Measurements from ENCODE around the gene SPANXA1. TPM values are rescaled to one million over a fixed set of nuclear protein-coding genes. Genes with fewer than 3 reads are reported as not detected.
"Not testable (repeated sequence)": the region's sequence is repeated elsewhere in the genome, so short reads cannot be mapped to it uniquely, and the experiment has no call there.

SPANXA1 gene, protein sequence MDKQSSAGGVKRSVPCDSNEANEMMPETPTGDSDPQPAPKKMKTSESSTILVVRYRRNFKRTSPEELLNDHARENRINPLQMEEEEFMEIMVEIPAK
- polyA plus RNA-seq (2011; rRNA removed) (not detected in 2 replicates), polyA minus RNA-seq (2011; rRNA and poly(A)+ RNA removed) (not detected in 2 replicates)

DNA sequence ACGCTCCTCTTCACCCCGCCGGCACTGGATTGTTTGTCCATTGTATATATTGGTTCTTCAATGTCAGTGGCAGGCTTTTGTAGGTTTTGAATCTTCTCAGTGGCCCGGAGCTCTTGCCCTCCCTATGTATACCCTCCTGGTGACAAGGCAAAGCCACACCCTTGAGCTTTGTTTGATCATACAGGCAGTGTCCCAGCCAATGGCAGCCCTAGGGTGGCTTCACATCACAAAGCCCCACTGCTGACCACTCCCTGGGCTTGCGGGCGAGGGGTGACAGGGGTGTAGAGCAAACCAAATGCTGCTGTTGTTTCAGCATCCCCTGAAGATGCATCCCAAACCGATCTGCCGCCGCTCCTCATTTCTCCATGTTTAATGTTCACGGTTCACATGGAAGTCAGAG is at the start of gene SPANXA1:
Gene SPANXA1 (minus strand): TSS at position 101 of the 400 bp plus-strand sequence. CDS start 60 bp downstream, at position 41.
- H3K27me3 ChIP-seq (ENCODE audit: control insufficient read depth, insufficient read depth, low read length); DNase-seq (ENCODE audit: low read depth); CTCF ChIA-PET; H3K36me3 ChIP-seq (ENCODE audit: control insufficient read depth, insufficient read depth, low read length); POLR2A ChIA-PET; H3K4me3 ChIP-seq (ENCODE audit: low read depth, low read length): not testable (repeated sequence)

DNA sequence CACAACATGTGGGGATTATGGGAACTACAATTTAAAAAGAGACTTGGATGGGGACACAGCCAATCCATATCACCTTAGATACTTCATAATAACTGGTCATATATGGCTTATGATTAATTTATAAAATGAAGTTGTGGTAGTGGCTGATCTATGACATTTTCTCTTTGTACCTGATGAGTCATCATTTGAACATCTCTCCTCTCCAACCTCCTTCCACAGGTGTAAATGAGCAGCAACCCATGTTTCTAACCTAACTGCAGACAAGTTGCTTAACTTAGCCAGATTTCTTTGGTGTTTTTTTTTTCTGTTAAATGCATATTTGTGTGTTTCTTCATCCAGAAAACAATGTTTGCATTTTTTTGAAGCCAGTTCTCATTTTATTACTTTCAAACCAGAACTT is 47.6 kb upstream of the SPANXA1 start:
- Histone ChIP-seq H3K36me3 (ENCODE audit: control insufficient read depth, insufficient read depth, low read length) (no peaks in the 10 kb centered on the region), H3K4me3 (ENCODE audit: low read depth, low read length) (no peak overlapping the region), H3K27me3 (ENCODE audit: control insufficient read depth, insufficient read depth, low read length) (no peaks in the 10 kb centered on the region)
- DNase-seq (ENCODE audit: low read depth), result peak; percentile 2
- POLR2A ChIA-PET, result no interaction called here
- TF ChIP-seq, protein P1, sequence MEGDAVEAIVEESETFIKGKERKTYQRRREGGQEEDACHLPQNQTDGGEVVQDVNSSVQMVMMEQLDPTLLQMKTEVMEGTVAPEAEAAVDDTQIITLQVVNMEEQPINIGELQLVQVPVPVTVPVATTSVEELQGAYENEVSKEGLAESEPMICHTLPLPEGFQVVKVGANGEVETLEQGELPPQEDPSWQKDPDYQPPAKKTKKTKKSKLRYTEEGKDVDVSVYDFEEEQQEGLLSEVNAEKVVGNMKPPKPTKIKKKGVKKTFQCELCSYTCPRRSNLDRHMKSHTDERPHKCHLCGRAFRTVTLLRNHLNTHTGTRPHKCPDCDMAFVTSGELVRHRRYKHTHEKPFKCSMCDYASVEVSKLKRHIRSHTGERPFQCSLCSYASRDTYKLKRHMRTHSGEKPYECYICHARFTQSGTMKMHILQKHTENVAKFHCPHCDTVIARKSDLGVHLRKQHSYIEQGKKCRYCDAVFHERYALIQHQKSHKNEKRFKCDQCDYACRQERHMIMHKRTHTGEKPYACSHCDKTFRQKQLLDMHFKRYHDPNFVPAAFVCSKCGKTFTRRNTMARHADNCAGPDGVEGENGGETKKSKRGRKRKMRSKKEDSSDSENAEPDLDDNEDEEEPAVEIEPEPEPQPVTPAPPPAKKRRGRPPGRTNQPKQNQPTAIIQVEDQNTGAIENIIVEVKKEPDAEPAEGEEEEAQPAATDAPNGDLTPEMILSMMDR (IDR thresholded peaks at IDR 0.05; ENCODE audit: insufficient read depth, low read depth, low read length), result no peak
- CTCF ChIA-PET, result no interaction called here

DNA sequence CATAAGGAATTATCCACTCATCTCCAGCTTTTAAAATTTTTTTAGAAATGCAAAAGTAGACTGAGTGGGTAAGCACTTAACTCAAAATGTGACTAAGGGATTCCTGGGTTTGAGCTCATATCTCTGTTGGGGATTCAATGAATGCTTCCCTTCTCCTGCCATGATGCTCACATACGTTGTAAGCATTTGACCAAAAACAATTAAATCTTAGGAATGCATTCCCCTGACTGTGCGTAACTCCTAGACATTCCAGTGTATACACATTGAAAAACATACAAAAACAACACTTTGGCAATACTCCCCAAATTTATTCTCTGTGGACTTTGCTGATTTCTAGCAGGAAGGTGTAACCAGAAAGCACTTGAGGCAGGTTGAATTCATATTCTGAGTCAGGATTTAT is 34.8 kb upstream of the SPANXA1 start:
- TF ChIP-seq, protein P1 (IDR thresholded peaks at IDR 0.05; ENCODE audit: insufficient read depth, low read depth, low read length), result no peak

DNA sequence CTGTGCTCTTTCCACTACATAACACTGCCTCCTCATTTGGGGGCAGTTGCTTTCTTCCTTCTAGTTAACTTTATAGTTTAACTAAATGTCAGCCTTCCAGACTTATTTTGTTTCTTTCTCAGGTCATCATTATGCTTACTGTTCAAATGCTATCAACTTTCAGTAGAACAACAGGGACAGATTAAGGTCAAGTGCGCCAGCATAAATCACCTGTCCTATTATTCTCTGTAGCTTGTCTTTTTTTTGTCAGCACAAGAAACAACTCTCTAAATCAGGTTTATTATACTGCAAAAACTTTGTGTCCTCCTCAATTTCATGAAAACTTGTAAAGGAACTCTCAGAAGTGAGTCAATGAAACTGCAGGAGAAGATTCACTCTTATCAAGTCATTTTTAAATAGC is 24.6 kb upstream of the SPANXA1 start:
- DNase-seq (ENCODE audit: low read depth), result no peak
- Histone ChIP-seq H3K27me3 (ENCODE audit: control insufficient read depth, insufficient read depth, low read length) (no peaks in the 10 kb centered on the region), H3K36me3 (ENCODE audit: control insufficient read depth, insufficient read depth, low read length) (no peaks in the 10 kb centered on the region), H3K4me3 (ENCODE audit: low read depth, low read length) (no peak overlapping the region)
- TF ChIP-seq, protein P1 (IDR thresholded peaks at IDR 0.05; ENCODE audit: insufficient read depth, low read depth, low read length), result no peak
- CTCF ChIA-PET, result no interaction called here
- POLR2A ChIA-PET, result no interaction called here

More for the DNA sequence above, 34.8 kb upstream of the SPANXA1 start:
- H3K4me3 ChIP-seq (ENCODE audit: low read depth, low read length), result no peak overlapping the region
- CTCF ChIA-PET, result no interaction called here
- no peaks in the 10 kb centered on the region for H3K27me3 ChIP-seq (ENCODE audit: control insufficient read depth, insufficient read depth, low read length)
- no peak for DNase-seq (ENCODE audit: low read depth)
- POLR2A ChIA-PET, result no interaction called here
- no peaks in the 10 kb centered on the region for H3K36me3 ChIP-seq (ENCODE audit: control insufficient read depth, insufficient read depth, low read length)

DNA sequence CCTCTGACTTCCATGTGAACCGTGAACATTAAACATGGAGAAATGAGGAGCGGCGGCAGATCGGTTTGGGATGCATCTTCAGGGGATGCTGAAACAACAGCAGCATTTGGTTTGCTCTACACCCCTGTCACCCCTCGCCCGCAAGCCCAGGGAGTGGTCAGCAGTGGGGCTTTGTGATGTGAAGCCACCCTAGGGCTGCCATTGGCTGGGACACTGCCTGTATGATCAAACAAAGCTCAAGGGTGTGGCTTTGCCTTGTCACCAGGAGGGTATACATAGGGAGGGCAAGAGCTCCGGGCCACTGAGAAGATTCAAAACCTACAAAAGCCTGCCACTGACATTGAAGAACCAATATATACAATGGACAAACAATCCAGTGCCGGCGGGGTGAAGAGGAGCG is 4.9 kb upstream of the SPANXA1 start, which contains the start of gene SPANXA2:
Gene SPANXA2 (plus strand): TSS at position 301 of the 400 bp plus-strand sequence. CDS start 60 bp downstream, at position 361.
- H3K4me3 ChIP-seq (ENCODE audit: low read depth, low read length); H3K27me3 ChIP-seq (ENCODE audit: control insufficient read depth, insufficient read depth, low read length); POLR2A ChIA-PET; CTCF ChIA-PET; H3K36me3 ChIP-seq (ENCODE audit: control insufficient read depth, insufficient read depth, low read length); DNase-seq (ENCODE audit: low read depth): not testable (repeated sequence)

DNA sequence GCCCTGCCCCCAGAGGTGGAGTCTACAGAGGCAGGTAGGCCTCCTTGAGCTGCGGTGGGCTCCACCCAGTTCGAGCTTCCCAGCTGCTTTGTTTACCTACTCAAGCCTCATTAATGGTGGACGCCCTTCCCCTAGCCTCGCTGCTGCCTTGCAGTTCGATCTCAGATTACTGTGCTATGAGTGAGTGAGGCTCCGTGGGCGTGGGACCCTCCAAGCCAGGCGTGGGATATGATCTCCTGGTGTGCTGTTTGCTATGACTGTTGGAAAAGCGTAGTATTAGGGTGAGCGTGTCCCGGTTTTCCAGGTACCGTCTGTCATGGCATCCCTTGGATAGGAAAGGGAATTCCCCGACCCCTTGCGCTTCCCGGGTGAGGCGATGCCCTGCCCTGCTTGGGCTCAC is 42.0 kb downstream of the SPANXA1 start:
- CTCF ChIA-PET; H3K4me3 ChIP-seq (ENCODE audit: low read depth, low read length); H3K27me3 ChIP-seq (ENCODE audit: control insufficient read depth, insufficient read depth, low read length); H3K36me3 ChIP-seq (ENCODE audit: control insufficient read depth, insufficient read depth, low read length); DNase-seq (ENCODE audit: low read depth); POLR2A ChIA-PET: not testable (repeated sequence)

Other genes with a start within 250 kb of the SPANXA1 start
- not detected in 2 replicates for gene SPANXA2, start 5.0 kb upstream of the SPANXA1 start, polyA plus RNA-seq (2011; rRNA removed)
- gene SPANXD, start 114.0 kb upstream of the SPANXA1 start, polyA plus RNA-seq (2011; rRNA removed), result not detected in 2 replicates

Data from BJ (cell line).